Measurements from ENCODE around the gene GPC5.

The GPC5 gene

GRCh38 chr13:92038905-92039304, 640.5 kb downstream of the GPC5 start:
- DNase-seq: no peak

DNA sequence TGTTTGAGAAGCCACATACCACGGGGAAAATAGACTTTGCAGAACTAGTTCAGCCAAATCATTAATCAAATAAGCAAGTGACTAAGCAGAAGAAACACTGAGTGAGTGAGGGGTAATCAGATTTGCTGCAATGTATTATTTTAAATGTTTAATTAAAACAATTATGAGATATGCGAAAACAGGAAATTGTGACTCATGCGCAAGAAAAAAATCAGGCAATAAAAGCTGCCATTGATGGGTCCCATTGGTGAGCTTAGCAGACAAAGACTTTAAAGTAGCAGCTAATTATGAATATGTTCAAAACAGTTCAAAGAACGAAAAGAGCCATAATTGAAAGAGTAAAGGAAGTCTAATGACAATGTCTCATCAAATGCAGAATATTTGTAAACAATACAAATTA, 644.1 kb downstream of the GPC5 start:
- no peak for DNase-seq

DNA sequence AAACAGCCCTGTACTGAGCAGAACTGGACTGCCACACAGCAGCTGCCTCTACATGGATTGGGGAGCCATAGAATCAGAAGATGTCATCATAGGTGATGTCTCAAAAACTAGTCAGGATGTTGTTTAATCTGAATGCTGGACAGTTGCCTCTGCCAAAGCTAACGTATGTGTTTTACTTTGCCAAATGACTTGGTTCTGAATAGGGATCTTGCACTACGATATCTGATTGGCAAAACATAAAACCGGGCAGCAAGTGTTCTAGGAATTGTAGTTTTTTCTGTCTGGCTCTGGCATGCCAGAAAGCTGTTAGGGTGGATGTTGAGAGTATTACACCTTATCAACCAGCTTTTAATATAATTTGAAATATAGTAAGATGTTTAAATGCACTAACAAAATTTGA, 645.9 kb downstream of the GPC5 start:
- no peak for DNase-seq

DNA sequence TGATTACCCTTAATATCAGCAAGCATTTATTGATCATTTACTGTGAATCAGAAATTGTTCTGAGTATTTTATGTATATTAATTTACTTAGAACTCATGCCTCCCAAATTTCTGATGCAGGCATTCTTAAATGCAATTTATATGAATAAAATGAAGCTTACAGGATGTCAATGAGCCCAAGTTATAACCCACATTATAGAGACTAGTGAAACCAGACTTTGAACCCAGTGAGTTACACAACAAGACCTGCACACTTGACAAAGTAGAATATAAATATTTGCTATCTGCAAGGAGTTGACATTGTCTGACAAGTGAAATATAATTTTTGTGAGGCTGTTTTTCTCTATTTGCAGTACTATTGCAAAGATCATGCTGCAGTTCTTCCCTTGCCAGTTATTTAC, 656.0 kb downstream of the GPC5 start:
- DNase-seq: no peak

GRCh38 chr13:92074658-92075057, 676.2 kb downstream of the GPC5 start:
- no peak for DNase-seq

DNA sequence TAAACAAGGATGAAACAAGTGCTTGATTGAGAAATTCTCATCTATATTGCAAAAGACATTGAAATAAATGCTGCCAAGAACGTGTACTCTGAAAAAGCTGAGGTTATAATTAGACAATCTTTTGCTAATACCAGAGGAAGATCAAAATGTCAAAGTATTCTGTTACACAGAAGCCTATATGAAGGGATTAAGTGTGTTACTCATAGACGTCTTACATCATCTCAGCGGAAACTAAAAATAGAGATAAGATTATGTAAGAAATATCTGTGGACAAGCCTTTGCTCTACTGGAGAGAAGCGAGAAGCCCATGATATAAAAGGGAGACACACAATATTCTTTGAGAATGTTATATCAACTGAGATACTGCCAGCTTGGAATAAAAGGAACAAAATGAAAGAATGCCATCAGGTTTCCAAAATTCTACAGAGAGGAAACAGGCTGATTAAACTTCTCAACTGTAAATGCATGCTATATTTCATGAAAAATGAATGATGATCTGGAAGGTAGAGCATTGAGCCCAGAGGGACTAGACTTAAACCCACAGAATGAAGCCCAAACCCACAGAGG, 699.0 kb downstream of the GPC5 start:
- no peak for DNase-seq

DNA sequence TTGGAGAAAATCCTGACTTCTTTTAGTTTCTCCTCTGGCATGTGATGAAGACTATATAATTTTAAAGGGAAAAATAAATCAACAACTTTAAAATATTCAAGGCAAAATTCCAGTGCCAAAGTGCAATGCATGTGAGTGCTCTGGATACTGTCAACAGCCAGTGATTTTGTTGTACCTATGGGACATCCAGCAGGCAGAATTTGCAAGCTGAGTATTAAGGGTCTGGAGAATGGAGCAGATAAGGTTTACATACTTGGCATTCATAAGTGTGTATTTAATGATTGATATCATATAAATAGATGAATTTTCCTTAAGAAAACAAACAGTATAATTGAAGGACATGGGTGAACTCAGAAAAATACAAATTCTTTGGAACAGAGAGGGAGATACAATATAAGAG, 703.4 kb downstream of the GPC5 start:
- DNase-seq: no peak

- DNase-seq: no peak
These were observed 705.3 kb downstream of the GPC5 start for GRCh38 chr13:92103689-92104153.

GRCh38 chr13:92122186-92122853, 723.9 kb downstream of the GPC5 start:
- no peak for DNase-seq

DNA sequence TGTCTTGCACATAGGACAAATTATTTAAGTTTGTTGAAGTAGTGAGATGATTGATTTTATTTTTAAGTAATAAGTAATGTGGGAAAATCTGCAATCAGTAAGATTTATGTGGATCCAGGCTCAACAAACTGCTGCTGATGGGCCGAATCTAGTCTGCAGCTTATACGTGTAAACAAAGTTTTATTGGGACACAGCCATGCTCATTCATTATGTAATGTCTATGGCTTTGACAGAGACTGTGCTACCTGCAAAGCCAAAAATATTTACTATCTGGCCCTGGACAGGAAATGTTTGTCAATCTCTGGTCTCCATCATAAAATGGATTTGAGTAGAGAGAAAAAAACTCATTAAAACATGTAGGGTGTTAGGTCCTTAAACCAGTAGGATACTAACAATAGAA, 728.0 kb downstream of the GPC5 start:
- no peak for DNase-seq

DNA sequence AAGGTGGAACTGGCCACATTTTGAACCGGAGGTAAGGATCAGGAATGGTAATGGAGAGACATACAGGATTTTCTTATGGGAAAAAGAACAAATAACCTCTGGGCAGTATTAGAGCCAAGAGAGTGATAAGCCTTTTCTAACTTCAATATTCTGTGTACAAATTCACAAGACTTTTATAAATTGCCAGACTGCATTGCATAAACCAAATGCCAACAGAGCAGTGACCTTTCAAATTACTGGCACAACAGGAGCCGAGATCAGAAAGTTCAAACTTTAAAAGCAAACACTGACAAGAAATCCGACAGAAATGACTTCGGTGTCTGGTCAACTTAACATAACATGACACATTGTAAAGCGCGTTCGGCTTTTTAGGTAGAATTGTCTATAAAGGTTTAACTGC, 737.1 kb downstream of the GPC5 start:
- no peak for DNase-seq

GRCh38 chr13:92136449-92137155, 738.2 kb downstream of the GPC5 start:
- DNase-seq: no peak

DNA sequence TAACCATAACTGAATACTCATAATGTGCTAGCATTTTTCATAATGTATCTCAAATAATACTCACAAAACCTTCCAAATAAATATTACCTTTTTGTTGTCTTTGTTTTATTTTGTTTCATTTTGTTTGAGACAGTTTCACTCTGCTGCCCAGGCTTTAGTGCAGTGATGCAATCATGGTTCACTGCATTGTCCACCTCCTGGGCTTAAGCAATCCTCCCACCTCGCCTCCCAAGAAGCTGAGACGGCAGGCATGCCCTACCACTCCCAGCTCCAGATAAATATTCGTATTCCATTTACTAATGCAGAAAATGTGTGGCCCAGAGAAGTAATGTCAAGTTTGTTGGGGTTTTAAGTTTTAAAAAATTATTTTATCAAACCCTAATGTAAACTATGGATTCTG, 739.1 kb downstream of the GPC5 start:
- DNase-seq: no peak

- DNase-seq: no peak
These were observed 745.3 kb downstream of the GPC5 start for GRCh38 chr13:92143766-92144165.

GRCh38 chr13:92150606-92151005, 752.2 kb downstream of the GPC5 start:
- DNase-seq: no peak

DNA sequence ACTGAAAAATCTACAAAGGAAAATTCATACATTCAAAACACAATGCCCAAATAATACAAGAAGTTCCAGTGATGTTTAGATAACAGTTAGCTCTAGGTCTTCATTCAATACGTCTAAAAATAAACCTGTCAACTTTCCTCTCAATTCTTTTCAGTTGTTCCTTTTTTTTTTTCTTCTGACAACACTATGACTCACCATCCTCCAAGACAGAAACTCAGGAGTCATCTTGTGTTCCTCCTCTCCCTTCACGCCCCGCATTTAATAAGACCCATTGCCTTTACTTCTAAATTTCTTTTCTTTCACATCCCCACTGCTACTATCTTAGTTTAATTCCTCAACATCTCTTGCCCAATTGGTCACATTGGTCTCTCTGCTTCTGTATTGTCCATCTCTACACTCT, 759.9 kb downstream of the GPC5 start:
- no peak for DNase-seq

GRCh38 chr13:92164822-92165221, 766.4 kb downstream of the GPC5 start:
- DNase-seq: no peak

GRCh38 chr13:92172191-92172590, 773.8 kb downstream of the GPC5 start:
- no peak for DNase-seq

DNA sequence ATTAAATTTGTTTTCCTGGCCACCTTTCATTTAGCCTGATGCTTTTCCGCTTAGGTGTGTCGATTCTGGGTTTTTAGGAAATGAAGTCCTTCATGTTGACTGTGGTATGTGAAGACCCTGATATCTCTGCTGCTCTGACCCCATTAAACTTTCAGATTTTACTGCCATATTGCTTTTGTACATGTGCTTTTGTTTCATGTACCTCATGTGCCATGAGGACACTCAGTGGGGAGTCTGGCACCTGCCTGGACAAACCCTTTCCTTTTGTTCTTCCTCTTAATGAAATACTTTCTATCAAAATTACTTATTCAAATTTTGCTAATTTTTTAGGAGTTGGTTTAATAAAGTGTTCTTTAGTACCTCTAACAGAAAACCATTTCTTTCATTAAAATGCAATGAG, 774.8 kb downstream of the GPC5 start:
- DNase-seq: no peak

DNA sequence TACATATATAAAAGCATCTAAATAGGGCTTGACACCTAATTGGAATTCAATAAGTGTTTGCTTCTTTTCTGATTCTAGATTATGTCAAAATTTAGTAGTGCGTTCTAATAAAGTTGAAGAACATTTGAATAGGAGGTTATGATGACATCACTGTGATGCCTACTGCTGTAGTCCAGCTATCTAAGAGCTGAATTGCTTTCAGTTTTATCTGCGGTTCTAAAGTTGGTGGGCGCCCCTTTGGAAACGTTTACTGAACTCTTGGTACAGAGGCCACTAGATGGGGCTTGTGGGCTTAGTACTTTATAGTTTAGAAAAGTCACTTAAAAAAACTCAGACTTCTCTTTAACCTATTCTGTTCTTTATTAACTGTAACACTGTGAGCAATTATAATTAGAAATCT, 776.9 kb downstream of the GPC5 start:
- no peak for DNase-seq

- no peak for DNase-seq
These were observed 779.5 kb downstream of the GPC5 start for GRCh38 chr13:92177966-92178365.

DNA sequence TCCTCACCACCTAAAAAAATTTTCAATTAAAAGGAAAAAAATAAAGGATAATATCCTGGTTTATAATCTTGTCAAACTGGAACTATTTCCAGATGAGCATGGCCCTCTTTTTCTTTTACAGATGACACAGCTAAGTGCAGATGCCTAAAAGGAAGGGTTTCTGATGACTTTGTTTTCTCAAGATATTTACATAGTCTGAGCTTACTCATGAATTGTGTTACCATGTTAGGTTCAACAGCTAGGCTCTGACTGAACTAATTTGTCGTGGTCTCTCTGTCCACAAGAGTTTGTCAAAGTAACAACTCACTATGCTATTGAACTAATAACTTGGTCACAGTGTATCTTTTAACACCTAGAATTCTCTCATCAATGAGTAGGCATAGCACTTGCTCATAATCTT, 780.8 kb downstream of the GPC5 start:
- DNase-seq: no peak

DNA sequence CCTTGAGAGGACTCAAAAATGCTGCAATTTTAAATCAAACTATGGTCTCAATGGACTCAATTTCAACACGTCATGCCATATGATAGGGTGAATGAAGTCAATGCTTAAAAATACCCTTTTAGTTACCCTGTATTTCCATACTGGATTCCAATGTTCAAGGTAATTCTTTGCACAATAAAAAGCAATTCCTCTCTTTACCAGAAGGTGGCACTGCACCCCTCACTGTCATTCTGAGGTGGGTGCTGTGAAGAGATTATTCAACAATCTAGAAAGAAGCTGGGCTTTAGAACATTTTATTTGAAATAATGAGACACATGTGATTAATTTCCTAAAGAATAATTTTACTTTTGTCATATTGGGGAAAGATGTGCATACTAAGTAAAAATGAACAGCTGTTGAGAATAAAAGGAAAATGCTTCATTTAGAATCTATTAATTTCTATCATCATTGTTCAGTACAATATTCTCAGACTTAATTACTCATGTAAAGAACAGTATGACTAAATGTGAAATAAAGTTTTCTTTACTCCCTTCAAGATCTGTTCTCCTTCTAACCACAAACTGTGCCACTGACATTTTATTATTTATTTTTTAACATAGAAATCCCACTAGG, 789.1 kb downstream of the GPC5 start:
- peak; percentile 26 for DNase-seq

GRCh38 chr13:92188574-92188973, 790.2 kb downstream of the GPC5 start:
- no peak for DNase-seq
